K562 (cell line): ENCODE measurements around the gene CST7.

ENCODE experiments used
- ARID2 ChIP-seq: fragments of 450-650 bp; IDR thresholded peaks from 2 replicates; pipeline ENCODE4 v1.6.1; 2017; ENCODE audit warnings: antibody characterized with exemption, mild to moderate bottlenecking
- ATF7 ChIP-seq: fragments of 450-650 bp; IDR thresholded peaks from 2 replicates; pipeline ENCODE4 v1.7.1; 2014; ENCODE audit warnings: mild to moderate bottlenecking, moderate library complexity
- CHD1 ChIP-seq: fragments of 200-600 bp; sonication (generic); IDR thresholded peaks from one replicate; pipeline ENCODE4 v1.6.1; 2012; ENCODE audit warnings: mild to moderate bottlenecking, moderate library complexity, low read length, inconsistent platforms
- POLR2A ChIP-seq: fragments of 450-650 bp; conservative IDR thresholded peaks from 2 replicates; pipeline ENCODE4 v1.6.1; 2016
- POLR2AphosphoS5 ChIP-seq: IDR thresholded peaks from 2 replicates; pipeline ENCODE4 v1.6.1; 2011; ENCODE audit warnings: mild to moderate bottlenecking, low read depth, low read length, moderate library complexity; ENCODE audit not compliant: control insufficient read depth, insufficient read depth
- RFX1 ChIP-seq: fragments of 450-650 bp; IDR thresholded peaks from 2 replicates; pipeline ENCODE4 v1.6.1; 2016; ENCODE audit warnings: mild to moderate bottlenecking, moderate library complexity
- TARDBP ChIP-seq: fragments of 450-650 bp; IDR thresholded peaks from 2 replicates; pipeline ENCODE4 v1.6.1; 2016
- TRIM24 ChIP-seq, 2 experiments: fragments of 450-650 bp; IDR thresholded peaks; 2 replicates each; pipeline ENCODE4 v1.6.1; 2016
- ZNF121 ChIP-seq: sonication (generic); formaldehyde crosslinking; conservative IDR thresholded peaks from 2 replicates; pipeline ENCODE4 v1.8.0; 2022; ENCODE audit warnings: missing genetic modification reagents
- ZNF140 ChIP-seq: fragments of 250-450 bp; sonication (Bioruptor Pico); IDR thresholded peaks from 2 replicates; pipeline ENCODE4 v1.8.0; 2021; ENCODE audit warnings: moderate library complexity, mild to moderate bottlenecking, inconsistent platforms
- ZNF217 ChIP-seq: sonication (generic); formaldehyde crosslinking; IDR thresholded peaks from 2 replicates; pipeline ENCODE4 v1.8.0; 2022; ENCODE audit warnings: mild to moderate bottlenecking, missing genetic modification reagents
- ZNF75A ChIP-seq: fragments of 450-650 bp; formaldehyde crosslinking; IDR thresholded peaks from 2 replicates; pipeline ENCODE4 v1.4.0; 2020; ENCODE audit warnings: mild to moderate bottlenecking
- TF ChIP-seq, protein P1 (sequence below), 2 experiments: fragments of 450-650 bp; conservative IDR thresholded peaks; 2 replicates each; pipeline ENCODE4 v1.6.1; 2017; ENCODE audit warnings: mild to moderate bottlenecking in 2 of 2, moderate library complexity in 2 of 2

GRCh38 chr20:24933266-24933908 is 15.7 kb upstream of the CST7 start:
- TF ChIP-seq POLR2AphosphoS5 (no peak), CHD1 (no peak), ZNF140 (CRISPR knock-in tag) (no peak), ZNF217 (CRISPR knock-in tag) (no peak), ZNF75A (CRISPR knock-in tag) (no peak), TARDBP (no peak), POLR2A (no peak), RFX1 (no peak), TRIM24 (IDR thresholded peaks at IDR 0.05) (no peak), ZNF121 (CRISPR knock-in tag) (no peak), ARID2 (no peak), ATF7 (no peak)
- TF ChIP-seq, protein P1, sequence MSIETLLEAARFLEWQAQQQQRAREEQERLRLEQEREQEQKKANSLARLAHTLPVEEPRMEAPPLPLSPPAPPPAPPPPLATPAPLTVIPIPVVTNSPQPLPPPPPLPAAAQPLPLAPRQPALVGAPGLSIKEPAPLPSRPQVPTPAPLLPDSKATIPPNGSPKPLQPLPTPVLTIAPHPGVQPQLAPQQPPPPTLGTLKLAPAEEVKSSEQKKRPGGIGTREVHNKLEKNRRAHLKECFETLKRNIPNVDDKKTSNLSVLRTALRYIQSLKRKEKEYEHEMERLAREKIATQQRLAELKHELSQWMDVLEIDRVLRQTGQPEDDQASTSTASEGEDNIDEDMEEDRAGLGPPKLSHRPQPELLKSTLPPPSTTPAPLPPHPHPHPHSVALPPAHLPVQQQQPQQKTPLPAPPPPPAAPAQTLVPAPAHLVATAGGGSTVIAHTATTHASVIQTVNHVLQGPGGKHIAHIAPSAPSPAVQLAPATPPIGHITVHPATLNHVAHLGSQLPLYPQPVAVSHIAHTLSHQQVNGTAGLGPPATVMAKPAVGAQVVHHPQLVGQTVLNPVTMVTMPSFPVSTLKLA (conservative IDR thresholded peaks at IDR 0.05) = no peak
